GM19324 (cell line): ENCODE results near the gene CARD10.

Experiments
- ATAC-seq: cut with Tn5 transposase; IDR thresholded peaks from one replicate; pipeline ENCODE4 v1.9.1; 2021; ENCODE audit warnings: mild to moderate bottlenecking, moderate library complexity; ENCODE audit not compliant: unreplicated experiment, low FRiP score

Gene CARD10, protein sequence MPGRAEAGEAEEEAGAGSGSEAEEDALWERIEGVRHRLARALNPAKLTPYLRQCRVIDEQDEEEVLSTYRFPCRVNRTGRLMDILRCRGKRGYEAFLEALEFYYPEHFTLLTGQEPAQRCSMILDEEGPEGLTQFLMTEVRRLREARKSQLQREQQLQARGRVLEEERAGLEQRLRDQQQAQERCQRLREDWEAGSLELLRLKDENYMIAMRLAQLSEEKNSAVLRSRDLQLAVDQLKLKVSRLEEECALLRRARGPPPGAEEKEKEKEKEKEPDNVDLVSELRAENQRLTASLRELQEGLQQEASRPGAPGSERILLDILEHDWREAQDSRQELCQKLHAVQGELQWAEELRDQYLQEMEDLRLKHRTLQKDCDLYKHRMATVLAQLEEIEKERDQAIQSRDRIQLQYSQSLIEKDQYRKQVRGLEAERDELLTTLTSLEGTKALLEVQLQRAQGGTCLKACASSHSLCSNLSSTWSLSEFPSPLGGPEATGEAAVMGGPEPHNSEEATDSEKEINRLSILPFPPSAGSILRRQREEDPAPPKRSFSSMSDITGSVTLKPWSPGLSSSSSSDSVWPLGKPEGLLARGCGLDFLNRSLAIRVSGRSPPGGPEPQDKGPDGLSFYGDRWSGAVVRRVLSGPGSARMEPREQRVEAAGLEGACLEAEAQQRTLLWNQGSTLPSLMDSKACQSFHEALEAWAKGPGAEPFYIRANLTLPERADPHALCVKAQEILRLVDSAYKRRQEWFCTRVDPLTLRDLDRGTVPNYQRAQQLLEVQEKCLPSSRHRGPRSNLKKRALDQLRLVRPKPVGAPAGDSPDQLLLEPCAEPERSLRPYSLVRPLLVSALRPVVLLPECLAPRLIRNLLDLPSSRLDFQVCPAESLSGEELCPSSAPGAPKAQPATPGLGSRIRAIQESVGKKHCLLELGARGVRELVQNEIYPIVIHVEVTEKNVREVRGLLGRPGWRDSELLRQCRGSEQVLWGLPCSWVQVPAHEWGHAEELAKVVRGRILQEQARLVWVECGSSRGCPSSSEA

DNA sequence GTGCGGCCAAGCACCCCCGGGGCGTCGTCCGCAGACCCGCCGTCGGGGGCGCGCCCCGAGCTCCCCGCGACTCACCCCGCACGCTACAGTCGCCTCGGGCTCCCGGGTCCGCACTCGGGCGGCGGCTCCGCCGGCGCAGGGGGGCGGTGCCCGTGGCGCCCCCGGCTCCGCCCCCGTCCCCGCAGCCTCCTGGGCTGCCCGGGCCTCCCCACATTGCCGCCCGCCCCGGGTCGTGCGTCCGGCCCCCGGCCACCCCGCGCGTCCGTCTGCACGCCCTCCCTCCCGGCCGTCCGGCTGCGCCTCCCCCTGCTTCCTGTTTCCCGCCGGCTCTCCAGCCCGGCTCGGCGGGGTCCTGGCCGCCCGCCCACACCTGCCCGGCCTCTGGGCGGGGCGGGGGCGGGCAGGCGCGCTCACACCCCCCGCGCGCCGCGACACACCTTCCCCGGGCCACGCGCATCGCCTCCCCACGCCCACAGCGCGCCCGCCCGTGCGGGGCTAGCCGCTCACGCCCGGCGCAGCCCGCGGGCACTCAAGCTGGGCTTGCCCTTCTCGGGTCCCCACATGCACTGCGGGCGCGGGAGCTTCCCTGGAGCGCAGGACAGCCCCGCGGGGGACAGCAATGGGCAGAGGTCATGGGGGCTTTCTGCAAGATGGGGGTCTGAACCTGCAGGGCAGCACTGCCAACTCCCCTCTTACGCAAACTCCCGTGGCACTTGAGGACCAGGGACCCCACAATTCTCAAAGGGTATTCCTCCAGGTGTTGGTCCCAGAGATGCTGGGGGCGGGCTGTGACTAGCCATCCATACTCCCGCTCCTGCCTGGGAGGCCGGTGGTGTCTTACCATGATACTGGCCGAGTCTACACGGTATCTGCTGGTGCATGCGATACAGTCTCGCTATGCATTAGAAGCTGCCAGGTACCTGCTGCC lies at the start of gene CARD10:
Gene CARD10 (minus strand): TSS at position 148 of the 928 bp plus-strand sequence. CDS start 215 bp downstream, outside the sequence.
- ATAC-seq: no peak

DNA sequence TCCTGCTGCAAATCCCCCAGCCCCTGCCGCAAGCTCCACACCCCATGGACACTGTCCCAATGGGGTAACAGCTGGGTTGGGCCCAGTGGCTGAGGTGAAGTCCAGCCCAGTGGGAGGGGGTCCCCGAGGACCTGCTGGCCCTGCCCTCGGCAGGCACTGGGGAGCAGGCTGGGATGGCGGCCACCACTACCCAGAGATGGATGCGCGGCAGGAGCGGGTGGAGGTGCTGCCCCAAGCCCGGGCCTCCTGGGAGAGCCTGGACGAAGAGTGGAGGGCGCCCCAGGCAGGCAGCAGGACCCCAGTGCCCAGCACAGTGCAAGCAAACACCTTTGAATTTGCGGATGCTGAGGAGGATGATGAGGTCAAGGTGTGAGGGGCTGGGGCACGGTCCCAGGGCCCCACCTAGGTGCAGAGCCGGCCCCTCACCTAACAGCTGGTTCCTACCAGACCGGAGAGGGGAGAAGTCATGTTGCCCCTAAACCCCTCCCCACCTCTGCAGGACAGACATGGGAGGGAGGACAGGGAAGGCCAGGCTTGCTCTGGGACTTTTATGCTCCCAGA lies 49.3 kb upstream of the CARD10 start:
- ATAC-seq: no peak

DNA sequence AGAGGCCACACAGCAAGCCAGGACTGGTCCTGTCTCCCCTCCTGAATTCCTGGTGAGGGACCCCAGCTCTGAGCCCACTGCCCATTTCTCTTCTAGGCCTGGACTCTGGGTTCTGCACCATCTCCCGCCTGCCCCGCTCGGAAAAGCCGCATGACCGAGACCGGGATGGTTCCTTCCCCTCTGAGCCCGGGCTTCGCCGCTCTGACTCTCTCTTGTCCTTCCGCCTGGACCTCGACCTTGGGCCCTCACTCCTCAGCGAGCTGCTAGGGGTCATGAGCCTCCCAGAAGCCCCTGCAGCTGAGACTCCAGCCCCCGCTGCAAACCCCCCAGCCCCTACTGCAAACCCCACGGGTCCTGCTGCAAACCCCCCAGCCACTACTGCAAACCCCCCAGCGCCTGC lies 48.8 kb upstream of the CARD10 start:
- ATAC-seq: no peak

DNA sequence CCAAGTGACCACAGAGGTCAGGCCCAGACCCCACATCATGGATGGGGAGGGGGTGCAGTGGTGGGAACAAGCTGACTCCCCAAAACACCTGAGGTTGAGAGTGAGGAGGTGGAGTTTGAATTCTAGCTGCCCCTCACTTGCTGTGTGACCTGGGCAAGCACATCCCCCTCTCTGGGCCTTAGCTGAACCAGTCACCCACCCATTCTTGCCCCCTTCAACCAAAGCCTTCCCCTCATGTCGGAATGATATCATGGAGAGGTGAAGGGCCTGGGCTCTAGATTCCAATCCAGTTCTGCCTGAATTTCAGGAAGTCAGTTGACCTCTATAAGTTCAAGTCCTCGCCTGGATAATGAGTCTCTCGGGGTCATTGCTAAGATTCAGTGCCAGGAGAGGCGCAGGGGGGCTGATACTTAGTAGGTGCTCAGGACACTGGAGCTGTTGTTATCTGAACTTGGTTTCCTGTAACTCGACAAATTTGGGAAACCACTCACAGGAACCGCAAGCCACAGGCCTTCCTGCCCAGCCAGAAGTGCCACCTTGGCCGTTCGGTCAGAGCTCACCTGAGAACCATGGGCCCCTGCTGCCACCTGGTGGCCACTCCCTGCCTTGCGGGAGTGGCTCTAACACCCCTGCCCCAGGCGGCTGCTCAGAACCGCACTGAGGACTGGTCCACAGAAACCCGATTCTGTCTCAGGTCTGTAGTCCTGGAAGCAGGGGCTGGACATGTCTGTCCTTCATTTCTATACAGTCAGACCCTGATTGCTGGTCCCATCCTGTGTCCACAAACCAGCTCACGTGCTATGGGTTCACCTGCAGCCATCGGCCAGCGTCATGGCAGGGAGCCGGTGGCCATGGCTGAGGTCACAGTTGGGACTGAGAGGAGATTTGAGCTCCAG lies 47.9 kb upstream of the CARD10 start:
- ATAC-seq: peak; percentile 59

DNA sequence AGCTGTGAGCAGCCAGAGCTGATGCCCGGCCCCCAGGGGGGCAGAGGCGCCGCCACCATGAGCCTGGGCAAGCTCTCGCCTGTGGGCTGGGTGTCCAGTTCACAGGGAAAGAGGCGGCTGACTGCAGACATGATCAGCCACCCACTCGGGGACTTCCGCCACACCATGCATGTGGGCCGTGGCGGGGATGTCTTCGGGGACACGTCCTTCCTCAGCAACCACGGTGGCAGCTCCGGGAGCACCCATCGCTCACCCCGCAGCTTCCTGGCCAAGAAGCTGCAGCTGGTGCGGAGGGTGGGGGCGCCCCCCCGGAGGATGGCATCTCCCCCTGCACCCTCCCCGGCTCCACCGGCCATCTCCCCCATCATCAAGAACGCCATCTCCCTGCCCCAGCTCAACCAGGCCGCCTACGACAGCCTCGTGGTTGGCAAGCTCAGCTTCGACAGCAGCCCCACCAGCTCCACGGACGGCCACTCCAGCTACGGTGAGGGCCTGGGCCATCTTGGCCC lies 47.2 kb upstream of the CARD10 start:
- ATAC-seq: no peak

DNA sequence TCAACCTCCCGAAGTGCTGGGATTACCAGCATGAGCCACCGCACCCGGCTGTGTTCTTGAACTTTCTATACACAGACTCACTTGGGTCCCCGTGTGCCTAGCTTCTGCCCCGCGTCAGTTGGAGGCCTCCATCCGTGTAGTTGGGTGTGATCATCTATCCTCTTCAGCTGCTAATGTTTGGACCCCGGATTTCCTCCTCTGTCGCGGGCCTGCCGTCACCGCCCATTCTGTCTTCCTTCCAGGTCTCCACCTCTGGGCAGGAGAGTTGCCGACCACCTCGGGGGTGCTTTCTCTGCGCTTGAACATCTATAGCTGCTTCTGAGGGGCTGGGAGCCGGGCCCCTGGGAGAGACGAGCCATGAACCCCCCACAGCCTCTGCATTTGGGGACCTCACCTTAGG lies 46.6 kb upstream of the CARD10 start:
- ATAC-seq: no peak

DNA sequence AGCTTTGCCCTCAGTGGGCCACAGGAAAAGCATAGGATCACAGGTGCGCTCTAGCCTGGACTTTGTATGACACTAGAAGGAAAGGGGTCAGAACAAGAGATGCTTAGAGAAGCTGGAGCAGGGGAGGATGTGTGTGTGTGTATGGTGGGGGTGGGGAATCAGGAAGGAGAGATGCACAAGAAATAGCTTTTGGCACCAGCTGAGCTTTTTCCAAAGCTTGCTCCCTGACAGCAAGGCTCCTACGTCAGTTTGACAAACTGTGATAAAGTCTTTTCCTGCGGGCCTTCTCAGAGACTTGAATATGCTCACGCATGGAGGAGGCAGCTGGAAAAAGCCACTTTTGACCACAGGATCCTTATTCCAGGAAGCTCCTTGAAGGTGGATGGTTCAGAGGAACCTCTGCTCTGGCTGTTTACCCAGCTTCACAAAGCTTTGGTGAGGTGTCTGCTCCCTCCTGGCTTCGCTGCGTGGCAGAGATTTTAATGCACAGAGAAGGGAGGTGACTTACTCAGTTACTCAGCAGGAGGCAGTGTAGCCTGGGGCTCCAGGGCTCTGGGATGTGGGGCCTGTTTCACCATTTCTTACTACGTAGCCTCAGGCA lies 45.0 kb upstream of the CARD10 start:
- no peak for ATAC-seq

DNA sequence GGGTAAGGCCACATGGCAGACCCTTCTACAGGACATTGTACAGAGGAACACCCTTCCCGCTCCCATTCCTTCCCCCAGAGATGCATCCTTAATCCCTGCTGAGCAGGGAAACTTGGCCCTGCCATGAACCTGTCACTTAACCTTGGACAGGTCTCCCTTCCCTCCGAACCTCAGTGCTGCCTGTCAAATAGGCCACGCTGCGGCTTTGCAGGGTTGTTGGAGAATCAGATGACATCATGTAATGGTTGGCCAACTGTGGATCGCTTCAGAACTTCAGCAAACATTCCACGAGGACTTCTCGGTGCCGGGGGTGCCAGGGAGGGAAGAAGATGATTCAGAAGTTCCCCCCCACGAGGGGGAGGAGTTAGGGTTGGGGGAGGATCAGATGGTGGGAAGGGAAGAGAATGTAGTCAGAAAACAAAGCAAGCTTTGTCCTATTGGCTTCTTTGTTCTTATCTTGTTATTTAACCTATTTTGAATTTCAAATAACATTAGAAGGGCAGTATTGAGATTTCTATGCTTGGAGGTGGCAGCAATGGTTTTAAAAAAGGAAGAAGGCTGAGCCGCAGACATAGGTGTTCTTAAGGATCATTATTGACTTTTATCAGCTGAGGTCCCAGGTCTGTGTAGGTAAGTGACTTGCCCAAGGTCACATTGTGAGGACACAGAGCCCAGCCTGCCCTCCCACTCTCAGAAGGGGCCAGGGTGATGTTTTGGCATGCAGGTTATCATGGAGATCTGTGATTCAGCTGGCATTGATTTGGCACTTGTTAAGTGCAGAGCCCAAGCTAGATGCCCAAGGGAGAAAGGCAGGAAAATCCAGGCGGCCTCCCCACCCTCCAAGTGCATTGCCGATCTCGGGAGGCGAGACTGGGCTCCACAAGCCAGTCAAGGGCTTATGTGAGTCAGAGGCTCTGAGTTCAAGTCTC lies 44.2 kb upstream of the CARD10 start:
- ATAC-seq: no peak

DNA sequence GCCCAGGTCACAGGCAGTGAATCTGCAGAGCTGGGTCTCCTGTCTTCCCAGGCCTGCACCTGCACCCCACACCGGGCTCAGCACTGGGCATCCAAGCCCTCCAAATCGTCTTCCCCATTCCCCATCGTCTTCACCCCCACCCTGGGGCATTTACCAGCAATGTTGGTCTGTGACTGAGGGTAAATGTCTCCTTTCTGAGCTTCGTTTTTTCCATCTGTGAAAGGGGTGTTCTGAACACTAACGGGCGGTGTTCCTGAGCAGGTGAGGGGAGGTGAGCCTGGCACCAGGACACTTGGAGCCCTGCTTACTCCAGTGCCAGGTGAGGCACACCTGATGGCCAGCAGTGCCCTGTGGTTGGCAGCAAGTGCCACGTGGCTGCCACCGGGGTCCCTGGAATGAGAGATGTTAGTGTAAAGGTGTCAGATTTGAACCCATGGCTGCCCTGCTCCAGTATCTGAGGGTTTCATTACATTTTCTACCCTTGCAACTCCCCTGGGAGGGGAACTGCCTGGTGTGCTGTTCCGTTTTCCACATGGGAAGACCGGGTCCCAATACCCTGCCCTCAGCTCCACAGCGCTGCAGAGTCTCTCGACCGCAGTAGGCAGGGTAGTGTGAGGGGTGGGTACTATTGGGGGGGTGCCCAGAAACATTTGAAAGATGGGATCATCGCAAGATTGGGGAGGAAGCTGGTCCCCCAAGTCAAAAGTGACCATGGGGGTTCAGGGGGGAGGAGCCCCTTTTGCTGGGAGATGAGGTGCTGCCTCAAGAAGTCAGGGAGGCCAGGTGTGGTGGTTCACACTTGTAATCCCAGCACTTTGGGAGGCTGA lies 43.0 kb upstream of the CARD10 start:
- no peak for ATAC-seq

DNA sequence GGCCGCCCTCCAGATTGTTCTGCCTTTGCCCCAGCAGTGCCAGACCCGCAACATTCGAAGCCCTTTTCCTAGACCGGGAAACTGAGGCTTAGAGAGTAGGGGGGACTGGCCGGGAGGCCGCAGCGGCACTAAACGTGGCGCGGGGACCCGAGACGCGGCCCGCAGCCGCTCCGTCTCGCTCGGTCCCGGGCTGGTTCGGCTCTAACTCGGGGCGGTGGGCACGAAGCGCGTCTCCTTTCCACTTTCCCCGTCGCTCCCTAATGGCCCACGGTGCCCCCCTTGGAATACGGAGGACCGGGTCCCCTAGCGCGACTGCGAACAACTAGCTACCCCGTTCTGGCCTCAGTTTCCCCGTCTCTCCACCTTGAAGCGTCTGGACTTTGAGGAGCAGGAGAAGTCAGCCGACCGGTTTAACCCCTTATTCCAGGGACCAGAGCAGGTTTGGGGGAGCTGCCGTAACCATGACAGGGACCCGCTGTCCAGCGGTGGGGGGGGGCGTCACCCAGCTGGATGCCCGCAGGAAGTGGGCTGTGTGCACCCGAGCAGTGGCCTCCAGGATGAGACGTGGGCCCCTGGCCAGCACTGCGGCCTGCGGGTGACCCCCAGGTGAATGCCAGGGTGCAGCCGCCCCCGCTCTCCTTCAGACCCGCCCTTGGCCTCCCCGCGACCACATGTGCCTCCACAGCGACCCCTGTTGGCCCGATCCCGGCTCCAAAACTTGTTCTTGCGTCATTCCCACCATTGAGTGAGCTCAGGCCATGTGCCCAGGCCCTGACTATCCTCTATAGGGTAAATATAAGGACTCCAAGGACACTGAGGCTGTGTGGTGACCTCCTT lies 42.2 kb upstream of the CARD10 start:
- ATAC-seq: no peak

DNA sequence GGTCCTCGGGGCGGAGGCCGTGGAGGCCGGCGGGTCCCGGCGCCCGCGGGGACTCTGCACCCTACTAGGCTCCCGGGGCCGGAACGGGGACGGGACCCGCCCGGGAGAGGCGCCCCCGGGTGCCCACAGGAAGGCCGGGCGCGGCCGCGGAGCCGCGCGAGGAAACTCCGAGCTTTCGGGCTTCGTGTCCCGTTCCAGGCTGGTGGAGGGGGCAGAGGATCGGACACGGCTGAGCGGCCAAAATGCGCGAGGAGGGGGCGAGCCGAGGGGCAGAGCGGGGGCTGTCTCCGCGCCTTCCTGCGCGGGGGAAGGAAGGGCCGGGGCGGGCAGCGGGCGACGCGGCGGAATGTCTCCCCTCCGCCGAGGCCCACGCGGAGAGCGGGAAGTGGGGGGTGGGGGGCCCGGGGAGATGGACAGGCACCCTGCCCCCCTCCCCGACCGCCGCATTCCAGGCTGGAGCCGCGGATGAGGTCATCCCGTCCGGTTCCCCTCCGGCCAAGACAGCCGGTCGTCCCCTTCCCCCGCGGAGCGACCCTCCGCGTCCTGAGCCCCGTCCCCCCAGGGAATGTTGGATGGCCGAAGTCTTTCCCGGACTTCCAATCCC lies 41.5 kb upstream of the CARD10 start:
- ATAC-seq: no peak

DNA sequence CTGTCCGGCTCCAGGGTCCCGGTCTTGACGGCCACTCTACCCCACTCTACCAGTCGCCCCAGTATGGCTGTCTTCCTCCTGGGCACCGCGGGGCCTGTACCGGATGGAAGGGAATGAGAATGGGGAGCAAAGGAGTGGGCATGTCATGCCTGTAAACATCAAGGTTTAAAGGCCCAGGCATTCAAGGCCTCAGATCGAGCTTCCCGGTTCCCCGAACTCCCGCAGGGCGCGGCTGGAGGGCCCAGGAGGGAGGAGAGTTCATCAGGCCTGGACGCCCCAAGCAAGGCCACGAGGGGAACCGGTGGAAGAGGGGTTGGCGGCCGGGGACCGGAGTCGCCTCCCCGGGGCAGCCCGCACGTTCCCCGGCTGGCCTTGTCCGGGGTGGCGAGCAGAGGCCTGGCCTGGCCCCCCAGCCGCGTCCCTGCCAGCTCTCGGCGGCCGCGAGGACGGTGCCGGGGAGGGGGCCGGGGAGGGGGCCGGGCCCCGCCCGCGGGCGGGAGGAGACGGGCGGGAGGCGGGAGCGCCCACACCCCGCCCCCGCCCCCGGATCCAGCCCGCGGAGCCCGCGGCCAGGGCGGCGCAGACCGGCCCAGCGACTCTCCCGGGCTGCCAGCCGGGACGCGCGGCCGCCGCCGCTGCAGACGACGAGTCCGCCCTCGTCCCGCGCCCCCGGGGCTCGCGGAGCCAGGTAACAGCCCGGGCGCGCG lies 40.8 kb upstream of the CARD10 start, which contains the start of gene CDC42EP1:
Gene CDC42EP1 (plus strand): TSS at position 580 of the 707 bp plus-strand sequence. CDS start 5,870 bp downstream, outside the sequence.
- ATAC-seq: no peak

DNA sequence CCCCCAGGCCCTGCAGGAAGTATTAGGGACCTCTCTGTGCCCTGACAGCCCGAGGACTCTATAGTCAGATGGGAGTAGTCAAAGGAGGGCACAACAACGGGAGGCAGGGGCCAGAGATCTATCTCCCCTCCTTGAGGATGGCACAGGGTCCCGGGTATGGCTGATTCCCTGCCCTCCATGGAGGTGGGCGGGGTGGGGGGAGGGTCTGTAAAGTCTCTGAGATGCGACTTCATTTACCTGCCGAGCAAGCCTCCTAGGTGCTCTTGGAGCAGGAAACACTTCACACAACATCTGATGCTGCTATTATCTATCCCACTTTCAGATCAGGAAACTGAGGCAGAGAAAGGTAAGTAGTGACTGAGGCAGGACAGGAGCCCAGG lies 40.3 kb upstream of the CARD10 start:
- ATAC-seq: no peak

DNA sequence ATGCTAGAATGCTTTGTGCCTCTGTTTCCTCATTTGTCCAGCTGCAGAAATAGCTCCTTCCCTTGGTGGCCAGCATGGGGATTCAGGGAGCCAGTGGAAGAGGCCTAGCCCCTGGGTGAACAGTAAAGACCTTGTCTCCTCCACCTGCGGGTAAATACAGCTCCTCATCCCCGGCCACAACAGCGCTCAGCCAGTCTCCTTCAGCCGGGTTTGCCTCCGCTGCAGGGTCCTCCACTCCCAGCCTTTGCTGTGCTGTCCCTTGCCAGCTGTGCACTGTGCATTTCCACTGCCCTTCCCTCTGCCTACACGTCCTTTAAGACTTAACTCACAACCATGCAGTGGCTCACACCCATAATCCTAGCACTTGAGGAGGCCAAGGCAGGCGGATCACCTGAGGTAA lies 39.6 kb upstream of the CARD10 start:
- no peak for ATAC-seq
